Measurements from ENCODE around the gene C1orf50. TPM values are rescaled to one million over a fixed set of nuclear protein-coding genes. Genes with fewer than 3 reads are reported as not detected.
A peak's percentile ranks its signal among the peaks of the same experiment; 100 is the strongest.

C1orf50 gene
- total and polyA plus RNA-seq, 2 of the 4 experiments (the other 2 are of a cell fraction) = 2.0 to 6.0 TPM

DNA sequence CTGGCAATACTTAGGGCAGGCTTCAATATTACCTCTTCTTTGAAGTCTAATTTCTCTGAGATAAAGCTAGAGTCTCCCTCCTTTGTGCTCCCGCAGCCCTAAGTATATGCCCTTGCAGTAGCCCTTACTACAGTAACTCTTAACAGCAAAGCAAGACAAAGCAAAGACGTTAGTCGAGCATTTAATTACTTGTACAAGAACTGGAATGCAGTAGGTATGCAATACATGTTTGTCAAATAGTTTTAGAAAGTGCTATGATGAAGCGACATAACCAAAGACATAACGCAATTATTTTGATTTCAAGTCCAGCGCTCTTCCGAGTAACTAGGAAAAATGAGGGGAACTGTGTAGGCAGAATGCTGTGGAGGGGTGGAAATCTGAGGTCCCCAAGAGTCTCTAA lies 1.8 kb upstream of the C1orf50 start:
- H2BK15ac ChIP-seq (ENCODE audit: low read depth, low read length) = no peak overlapping the region
- peak overlapping the region; percentile 55; the same call in 1 of the 2 replicates for H3K18ac ChIP-seq (ENCODE audit: low read depth, low read length)
- ATAC-seq (ENCODE audit: low read depth) (no peak), DNase-seq (no peak)
- in situ Hi-C loops (cut with MboI; ENCODE audit: low sequenced_read_pairs) (no loop called here), dilution Hi-C loops (cut with HindIII; ENCODE audit: low sequenced_read_pairs, unreplicated experiment) (no loop called here), intact Hi-C loops (cut with micrococcal nuclease) (loop anchor here (5.0 to 10.0 kb wide), 3 partner anchors 52 to 430 kb away; partner anchors contain the start of genes ERMAP, FOXJ3, SVBP and YBX1)
- peak overlapping the region; percentile 79; the same call in 1 of the 2 replicates for H3K27ac ChIP-seq (ENCODE audit: insufficient read depth, low read length)
- H3K4ac ChIP-seq (ENCODE audit: low read depth, low read length) = peak overlapping the region; percentile 97; the same call in 1 of the 2 replicates
- peak overlapping the region; percentile 16 to 83; a peak in 3 of 4 replicates for H4K8ac ChIP-seq (ENCODE audit: low read depth in 2 of 2, low read length in 2 of 2)
- ChIA-PET CTCF (interaction anchor here (1.2 kb wide), 2 partner anchors 13 to 18 kb away, joined by 3 to 4 read pairs; no protein-coding TSS in a partner anchor), POLR2A (ENCODE audit: unreplicated experiment) (interaction anchor here (1.1 to 1.2 kb wide), 2 partner anchors 81 to 83 kb away, joined by 3 to 6 read pairs; partner anchors contain the start of genes YBX1 and ZNF691)
- no peak overlapping the region for H2BK20ac ChIP-seq (ENCODE audit: low read depth, low read length)
- no peak overlapping the region for H2BK120ac ChIP-seq (ENCODE audit: low read depth, low read length)
- no TSS peak for BruUV-seq (replicated peaks)
- peak overlapping the region; percentile 80 for H2BK5ac ChIP-seq (ENCODE audit: low read depth, low read length, poor library complexity, severe bottlenecking)
- H3K9me1 ChIP-seq (ENCODE audit: insufficient read depth, low read length) = peaks cover 7% of the 10 kb centered on the region
- peak overlapping the region; percentile 28; the same call in 1 of the 2 replicates for H4K5ac ChIP-seq (ENCODE audit: low read depth, low read length)
- no peak overlapping the region for H2AK9ac ChIP-seq (replicated peaks; ENCODE audit: low read depth, low read length, poor library complexity)
- peaks cover 17 to 44% of the 10 kb centered on the region in 2 experiments for H3K79me1 ChIP-seq (ENCODE audit: low read depth in 1 of 2, low read length in 2 of 2)
- H4K20me1 ChIP-seq (ENCODE audit: insufficient read depth, low read length) = peaks cover 32% of the 10 kb centered on the region
- no peaks in the 10 kb centered on the region for H3K27me3 ChIP-seq (ENCODE audit: control insufficient read depth, insufficient read depth, low read length)
- peak overlapping the region; percentile 98 for H3K23ac ChIP-seq (ENCODE audit: low read depth, low read length)
- H3K9ac ChIP-seq (ENCODE audit: low read depth, low read length) = peak overlapping the region; percentile 91
- no peak overlapping the region for H2AFZ ChIP-seq (replicated peaks; ENCODE audit: low read length, poor library complexity)
- peak overlapping the region; percentile 92 for H3K56ac ChIP-seq (ENCODE audit: extremely low read depth, insufficient read depth, low read length)
- H3K4me1 ChIP-seq (ENCODE audit: control insufficient read depth, insufficient read depth, low read length) = no peaks in the 10 kb centered on the region; the same call in 1 of the 2 replicates
- H3K4me2 ChIP-seq (ENCODE audit: low read depth, low read length) = peak overlapping the region; percentile 98
- H3K36me3 ChIP-seq (ENCODE audit: control insufficient read depth, insufficient read depth, low read length) = peaks cover 4% of the 10 kb centered on the region
- H3K14ac ChIP-seq (replicated peaks; ENCODE audit: low read depth, low read length) = peak overlapping the region; percentile 95
- peak overlapping the region; percentile 79 for H4K91ac ChIP-seq (ENCODE audit: insufficient read depth, low read depth, low read length)
- H2AK5ac ChIP-seq (ENCODE audit: low read depth, low read length) = no peak overlapping the region
- TF ChIP-seq BHLHE40 (IDR thresholded peaks at IDR 0.05; ENCODE audit: low read depth, low read length) (no peak), CEBPB (IDR thresholded peaks at IDR 0.05; ENCODE audit: low read depth, low read length) (no peak)
- TF ChIP-seq, protein P1, sequence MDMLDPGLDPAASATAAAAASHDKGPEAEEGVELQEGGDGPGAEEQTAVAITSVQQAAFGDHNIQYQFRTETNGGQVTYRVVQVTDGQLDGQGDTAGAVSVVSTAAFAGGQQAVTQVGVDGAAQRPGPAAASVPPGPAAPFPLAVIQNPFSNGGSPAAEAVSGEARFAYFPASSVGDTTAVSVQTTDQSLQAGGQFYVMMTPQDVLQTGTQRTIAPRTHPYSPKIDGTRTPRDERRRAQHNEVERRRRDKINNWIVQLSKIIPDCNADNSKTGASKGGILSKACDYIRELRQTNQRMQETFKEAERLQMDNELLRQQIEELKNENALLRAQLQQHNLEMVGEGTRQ (IDR thresholded peaks at IDR 0.05; ENCODE audit: low read depth, low read length) = no peak
- TF ChIP-seq, protein P2, sequence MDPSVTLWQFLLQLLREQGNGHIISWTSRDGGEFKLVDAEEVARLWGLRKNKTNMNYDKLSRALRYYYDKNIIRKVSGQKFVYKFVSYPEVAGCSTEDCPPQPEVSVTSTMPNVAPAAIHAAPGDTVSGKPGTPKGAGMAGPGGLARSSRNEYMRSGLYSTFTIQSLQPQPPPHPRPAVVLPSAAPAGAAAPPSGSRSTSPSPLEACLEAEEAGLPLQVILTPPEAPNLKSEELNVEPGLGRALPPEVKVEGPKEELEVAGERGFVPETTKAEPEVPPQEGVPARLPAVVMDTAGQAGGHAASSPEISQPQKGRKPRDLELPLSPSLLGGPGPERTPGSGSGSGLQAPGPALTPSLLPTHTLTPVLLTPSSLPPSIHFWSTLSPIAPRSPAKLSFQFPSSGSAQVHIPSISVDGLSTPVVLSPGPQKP (IDR thresholded peaks at IDR 0.05; ENCODE audit: borderline replicate concordance, low read depth, low read length) = no peak
- WGBS, 2 experiments (ENCODE audit: extremely low coverage in 2 of 2, insufficient read length in 1 of 2) = no CpG with 5 or more reads among the region's 7 CpGs
- peak overlapping the region; percentile 77 for H3K4me3 ChIP-seq (ENCODE audit: insufficient read depth, low read depth, low read length)
- H3K9me3 ChIP-seq (ENCODE audit: control insufficient read depth, insufficient read depth, low read length) = no peaks in the 10 kb centered on the region
